ENCODE measurements around the gene RUNX3. TPM values are rescaled to one million over a fixed set of nuclear protein-coding genes. Genes with fewer than 3 reads are reported as not detected.
A peak's percentile ranks its signal among the peaks of the same experiment; 100 is the strongest.

RUNX3 gene
- total RNA-seq, 2 experiments from 2014 or later = 12.2 to 39.5 TPM

DNA sequence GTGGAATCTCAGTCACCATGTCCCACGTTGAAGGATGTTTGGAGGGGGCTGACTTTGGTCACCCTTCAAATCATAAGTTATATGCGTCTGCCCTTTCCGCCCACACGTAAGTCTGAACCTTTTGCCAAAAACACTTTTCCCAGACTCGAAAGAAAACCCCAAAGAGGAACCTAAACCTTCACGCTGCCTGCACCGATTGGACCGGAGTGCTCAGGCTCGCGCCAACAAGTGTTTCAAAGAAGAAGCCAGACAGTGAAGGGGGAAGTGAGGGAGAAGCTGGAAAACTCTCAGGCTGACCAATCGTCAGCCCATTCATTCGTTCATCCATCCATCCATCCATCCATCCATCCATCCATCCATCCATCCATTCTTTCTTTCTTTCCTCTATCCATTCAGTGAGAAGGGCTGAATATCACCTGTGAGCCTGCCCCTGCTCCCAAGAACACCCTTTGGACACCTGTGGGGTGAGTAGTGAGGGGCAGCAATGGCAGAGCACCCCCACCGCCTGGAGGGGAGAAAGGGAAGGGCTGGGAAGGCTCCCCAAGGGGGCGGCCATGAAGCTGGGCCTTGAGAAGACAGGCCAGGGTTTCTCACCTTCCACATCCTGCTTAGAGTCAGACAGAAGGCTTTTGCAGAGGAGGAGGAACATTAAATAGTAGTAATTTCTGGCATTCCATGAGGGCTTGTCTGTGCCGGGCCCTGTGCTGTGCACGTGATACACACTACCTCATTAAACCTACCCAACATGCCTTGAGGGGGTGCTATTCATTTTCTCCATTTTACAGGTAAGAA lies 27.1 kb upstream of the RUNX3 start:
- DNase-seq (ENCODE audit: low spot score) = no peak
- TF ChIP-seq, protein P1, sequence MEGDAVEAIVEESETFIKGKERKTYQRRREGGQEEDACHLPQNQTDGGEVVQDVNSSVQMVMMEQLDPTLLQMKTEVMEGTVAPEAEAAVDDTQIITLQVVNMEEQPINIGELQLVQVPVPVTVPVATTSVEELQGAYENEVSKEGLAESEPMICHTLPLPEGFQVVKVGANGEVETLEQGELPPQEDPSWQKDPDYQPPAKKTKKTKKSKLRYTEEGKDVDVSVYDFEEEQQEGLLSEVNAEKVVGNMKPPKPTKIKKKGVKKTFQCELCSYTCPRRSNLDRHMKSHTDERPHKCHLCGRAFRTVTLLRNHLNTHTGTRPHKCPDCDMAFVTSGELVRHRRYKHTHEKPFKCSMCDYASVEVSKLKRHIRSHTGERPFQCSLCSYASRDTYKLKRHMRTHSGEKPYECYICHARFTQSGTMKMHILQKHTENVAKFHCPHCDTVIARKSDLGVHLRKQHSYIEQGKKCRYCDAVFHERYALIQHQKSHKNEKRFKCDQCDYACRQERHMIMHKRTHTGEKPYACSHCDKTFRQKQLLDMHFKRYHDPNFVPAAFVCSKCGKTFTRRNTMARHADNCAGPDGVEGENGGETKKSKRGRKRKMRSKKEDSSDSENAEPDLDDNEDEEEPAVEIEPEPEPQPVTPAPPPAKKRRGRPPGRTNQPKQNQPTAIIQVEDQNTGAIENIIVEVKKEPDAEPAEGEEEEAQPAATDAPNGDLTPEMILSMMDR (conservative IDR thresholded peaks at IDR 0.05; ENCODE audit: low read length) = no peak
- H3K36me3 ChIP-seq (ENCODE audit: insufficient read depth, low read length) = peaks cover 7% of the 10 kb centered on the region; the same call in 1 of the 2 replicates
- intact Hi-C loops (cut with micrococcal nuclease; ENCODE audit: unreplicated experiment) = no loop called here
- no TSS peak for BruUV-seq (replicated peaks)
- no peak overlapping the region for H3K4me3 ChIP-seq (ENCODE audit: low read depth, low read length, poor library complexity, severe bottlenecking)
- no peak overlapping the region for H2AFZ ChIP-seq (ENCODE audit: low read length)
- H3K4me2 ChIP-seq (ENCODE audit: low read length) = no peak overlapping the region
- POLR2A ChIA-PET = no interaction called here
- no peaks in the 10 kb centered on the region for H3K9me3 ChIP-seq (ENCODE audit: low read length)
- H3K9me2 ChIP-seq (ENCODE audit: insufficient read depth, low read length) = no peaks in the 10 kb centered on the region
- no peak overlapping the region for H3K27ac ChIP-seq (ENCODE audit: low read depth, low read length, poor library complexity, severe bottlenecking)
- peaks cover 43% of the 10 kb centered on the region for H3K4me1 ChIP-seq (ENCODE audit: insufficient read depth, low read length, poor library complexity, severe bottlenecking)
- no peaks in the 10 kb centered on the region for H3K79me2 ChIP-seq (ENCODE audit: insufficient read depth, low read depth, low read length)
- CTCF ChIA-PET (ENCODE audit: unreplicated experiment) = no interaction called here
- H4K20me1 ChIP-seq (ENCODE audit: insufficient read depth, low read length) = peaks cover 6% of the 10 kb centered on the region; the same call in 1 of the 2 replicates

DNA sequence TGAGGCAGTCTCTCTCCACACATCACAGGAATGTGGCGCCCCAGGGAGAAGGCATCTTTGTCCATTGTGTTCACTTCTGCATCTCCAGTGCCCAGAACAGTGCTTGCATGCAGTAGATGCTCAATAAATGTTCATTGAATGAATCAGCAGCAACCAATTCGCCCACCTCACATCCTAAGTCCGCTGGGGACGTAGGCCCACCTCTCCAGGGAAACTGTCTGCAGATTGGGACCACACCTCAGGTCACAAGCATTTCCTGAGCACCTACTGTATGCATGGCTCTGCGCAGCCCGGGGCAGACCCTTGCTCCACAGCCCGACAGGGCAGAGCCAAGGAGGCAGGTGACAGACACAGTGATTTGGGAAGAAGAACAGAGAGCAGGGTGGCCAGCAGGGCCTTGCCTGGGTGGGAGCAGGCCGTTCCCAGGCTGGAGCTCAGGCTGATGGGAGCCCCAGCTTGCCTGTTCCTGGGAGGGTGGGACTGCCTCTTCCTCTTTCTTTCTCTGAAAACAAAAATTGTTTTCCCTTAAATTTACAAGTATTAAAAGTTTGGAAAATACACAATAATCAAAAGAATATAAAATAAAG lies 25.8 kb upstream of the RUNX3 start:
- intact Hi-C loops (cut with micrococcal nuclease; ENCODE audit: unreplicated experiment) = no loop called here
- peaks cover 45% of the 10 kb centered on the region for H3K4me1 ChIP-seq (ENCODE audit: insufficient read depth, low read length, poor library complexity, severe bottlenecking)
- BruUV-seq (replicated peaks) = no TSS peak
- H2AFZ ChIP-seq (ENCODE audit: low read length) = no peak overlapping the region
- H3K4me3 ChIP-seq (ENCODE audit: low read depth, low read length, poor library complexity, severe bottlenecking) = no peak overlapping the region
- ChIA-PET CTCF (ENCODE audit: unreplicated experiment) (no interaction called here), POLR2A (no interaction called here)
- H3K4me2 ChIP-seq (ENCODE audit: low read length) = no peak overlapping the region
- no peak for TF ChIP-seq EZH2phosphoT487 (IDR thresholded peaks at IDR 0.05; ENCODE audit: borderline replicate concordance, low read depth, low read length)
- TF ChIP-seq, protein P1 (conservative IDR thresholded peaks at IDR 0.05; ENCODE audit: low read length) = no peak
- H3K36me3 ChIP-seq (ENCODE audit: insufficient read depth, low read length) = peaks cover 7% of the 10 kb centered on the region; the same call in 1 of the 2 replicates
- peaks cover 6% of the 10 kb centered on the region; the same call in 1 of the 2 replicates for H4K20me1 ChIP-seq (ENCODE audit: insufficient read depth, low read length)
- H3K9me3 ChIP-seq (ENCODE audit: low read length) = no peaks in the 10 kb centered on the region
- no peaks in the 10 kb centered on the region for H3K79me2 ChIP-seq (ENCODE audit: insufficient read depth, low read depth, low read length)
- DNase-seq (ENCODE audit: low spot score) = no peak
- H3K9me2 ChIP-seq (ENCODE audit: insufficient read depth, low read length) = no peaks in the 10 kb centered on the region
- no peak overlapping the region for H3K27ac ChIP-seq (ENCODE audit: low read depth, low read length, poor library complexity, severe bottlenecking)

DNA sequence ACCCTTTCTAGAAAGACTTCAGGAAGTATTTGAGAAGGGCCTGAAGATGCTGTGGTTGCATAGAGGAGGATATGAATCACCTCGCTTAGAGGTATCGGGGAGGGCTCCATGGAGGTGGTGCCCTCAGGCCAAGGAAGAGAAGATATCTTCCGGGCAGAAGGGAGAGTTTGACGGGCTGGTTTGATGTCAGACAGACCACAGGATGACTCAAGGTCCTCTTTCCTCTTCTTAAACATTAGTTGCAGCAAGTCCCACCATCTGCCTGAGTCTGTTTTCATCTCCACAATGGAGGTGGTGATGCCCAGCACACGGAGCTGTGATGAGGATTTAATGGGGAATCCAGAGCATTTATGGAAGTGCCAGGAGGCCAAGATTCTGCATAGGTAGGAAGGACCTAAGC lies 25.1 kb upstream of the RUNX3 start:
- POLR2A ChIA-PET = no interaction called here

More for the DNA sequence above, 25.1 kb upstream of the RUNX3 start:
- Histone ChIP-seq H3K9me3 (ENCODE audit: low read length) (no peaks in the 10 kb centered on the region), H3K4me1 (ENCODE audit: insufficient read depth, low read length, poor library complexity, severe bottlenecking) (peaks cover 45% of the 10 kb centered on the region), H4K20me1 (ENCODE audit: insufficient read depth, low read length) (peaks cover 6% of the 10 kb centered on the region), H3K79me2 (ENCODE audit: insufficient read depth, low read depth, low read length) (no peaks in the 10 kb centered on the region), H3K9me2 (ENCODE audit: insufficient read depth, low read length) (no peaks in the 10 kb centered on the region), H3K4me3 (ENCODE audit: low read depth, low read length, poor library complexity, severe bottlenecking) (no peak overlapping the region), H3K36me3 (ENCODE audit: insufficient read depth, low read length) (peaks cover 7% of the 10 kb centered on the region; the same call in 1 of the 2 replicates), H3K27ac (ENCODE audit: low read depth, low read length, poor library complexity, severe bottlenecking) (no peak overlapping the region), H3K4me2 (ENCODE audit: low read length) (peak overlapping the region; percentile 52), H2AFZ (ENCODE audit: low read length) (no peak overlapping the region)
- DNase-seq (ENCODE audit: low spot score) = no peak
- intact Hi-C loops (cut with micrococcal nuclease; ENCODE audit: unreplicated experiment) = no loop called here
- TF ChIP-seq, protein P1 (conservative IDR thresholded peaks at IDR 0.05; ENCODE audit: low read length) = no peak
- TF ChIP-seq EZH2phosphoT487 (IDR thresholded peaks at IDR 0.05; ENCODE audit: borderline replicate concordance, low read depth, low read length) = no peak
- CTCF ChIA-PET (ENCODE audit: unreplicated experiment) = no interaction called here
- BruUV-seq (replicated peaks) = no TSS peak
